ENCODE measurements around the gene GIGYF2. TPM values are rescaled to one million over a fixed set of nuclear protein-coding genes. Genes with fewer than 3 reads are reported as not detected.

The GIGYF2 gene
- total and polyA plus RNA-seq, 2 of the 4 experiments (the other 2 are of a cell fraction) = 14.7 to 66.0 TPM

GRCh38 chr2:232877940-232878511 lies 180.9 kb downstream of the GIGYF2 start:
- Histone ChIP-seq H3K9me3 (ENCODE audit: control insufficient read depth, insufficient read depth, low read length) (no peaks in the 10 kb centered on the region), H3K4me2 (ENCODE audit: low read depth, low read length) (no peak overlapping the region), H4K5ac (ENCODE audit: low read depth, low read length) (no peak overlapping the region), H3K27me3 (ENCODE audit: control insufficient read depth, insufficient read depth, low read length) (peaks cover 18% of the 10 kb centered on the region), H2AFZ (replicated peaks; ENCODE audit: low read length, poor library complexity) (no peak overlapping the region), H2BK15ac (ENCODE audit: low read depth, low read length) (no peak overlapping the region), H3K56ac (ENCODE audit: extremely low read depth, insufficient read depth, low read length) (no peak overlapping the region), H3K4ac (ENCODE audit: low read depth, low read length) (no peak overlapping the region), H3K18ac (ENCODE audit: low read depth, low read length) (no peak overlapping the region), H2BK120ac (ENCODE audit: low read depth, low read length) (no peak overlapping the region), H3K4me1 (ENCODE audit: control insufficient read depth, insufficient read depth, low read length) (peaks cover 1% of the 10 kb centered on the region; the same call in 1 of the 2 replicates), H4K20me1 (ENCODE audit: insufficient read depth, low read length) (no peaks in the 10 kb centered on the region; the same call in 1 of the 2 replicates), H4K91ac (ENCODE audit: insufficient read depth, low read depth, low read length) (no peak overlapping the region), H2BK20ac (ENCODE audit: low read depth, low read length) (no peak overlapping the region), H3K27ac (ENCODE audit: insufficient read depth, low read length) (no peak overlapping the region), H2AK9ac (replicated peaks; ENCODE audit: low read depth, low read length, poor library complexity) (no peak overlapping the region), H3K14ac (replicated peaks; ENCODE audit: low read depth, low read length) (no peak overlapping the region), H3K4me3 (ENCODE audit: insufficient read depth, low read depth, low read length) (no peak overlapping the region), H2AK5ac (ENCODE audit: low read depth, low read length) (no peak overlapping the region), H4K8ac (ENCODE audit: low read depth in 2 of 2, low read length in 2 of 2) (no peak overlapping the region), H2BK5ac (ENCODE audit: low read depth, low read length, poor library complexity, severe bottlenecking) (no peak overlapping the region), H3K9ac (ENCODE audit: low read depth, low read length) (no peak overlapping the region), H3K36me3 (ENCODE audit: control insufficient read depth, insufficient read depth, low read length) (no peaks in the 10 kb centered on the region), H3K23ac (ENCODE audit: low read depth, low read length) (no peak overlapping the region), H3K9me1 (ENCODE audit: insufficient read depth, low read length) (no peaks in the 10 kb centered on the region), H3K79me1 (ENCODE audit: low read depth in 1 of 2, low read length in 2 of 2) (no peaks in the 10 kb centered on the region)
- ATAC-seq (ENCODE audit: low read depth) (no peak), DNase-seq (no peak)
- ChIA-PET CTCF (no interaction called here), POLR2A (ENCODE audit: unreplicated experiment) (no interaction called here)
- in situ Hi-C loops (cut with MboI; ENCODE audit: low sequenced_read_pairs) = no loop called here
- intact Hi-C loops (cut with micrococcal nuclease) = no loop called here
- TF ChIP-seq RAD21 (IDR thresholded peaks at IDR 0.05; ENCODE audit: low read length) (no peak), RFX5 (IDR thresholded peaks at IDR 0.05; ENCODE audit: low read depth, low read length) (no peak), USF2 (IDR thresholded peaks at IDR 0.05; ENCODE audit: low read depth, low read length) (no peak), MAZ (IDR thresholded peaks at IDR 0.05; ENCODE audit: borderline replicate concordance, low read depth, low read length) (no peak), CEBPB (IDR thresholded peaks at IDR 0.05; ENCODE audit: low read depth, low read length) (no peak), CHD1 (IDR thresholded peaks at IDR 0.05; ENCODE audit: low read depth, low read length) (no peak), FOS (IDR thresholded peaks at IDR 0.05; ENCODE audit: low read depth, low read length) (no peak), ELK1 (IDR thresholded peaks at IDR 0.05; ENCODE audit: borderline replicate concordance, low read depth, low read length) (no peak), RCOR1 (IDR thresholded peaks at IDR 0.05; ENCODE audit: insufficient replicate concordance, low read length) (no peak), SMC3 (IDR thresholded peaks at IDR 0.05; ENCODE audit: low read depth, low read length) (no peak), MXI1 (IDR thresholded peaks at IDR 0.05; ENCODE audit: borderline replicate concordance, low read depth, low read length) (no peak), POLR2A (IDR thresholded peaks at IDR 0.05; ENCODE audit: low read depth, low read length) (no peak), MAFK (IDR thresholded peaks at IDR 0.05; ENCODE audit: low read depth, low read length) (no peak)
- BruUV-seq (replicated peaks) = no TSS peak
- 100% methylated on average over 2 of the region's 13 CpGs; no CpG with 5 or more reads in 1 of the 2 experiments for WGBS, 2 experiments (ENCODE audit: extremely low coverage in 2 of 2, insufficient read length in 1 of 2)
- dilution Hi-C loops (cut with HindIII; ENCODE audit: low sequenced_read_pairs, unreplicated experiment) = no loop called here

All from IMR-90 (cell line).